GM06990 (cell line): Measurements from ENCODE around the gene PRPF4.

Experiments
- DNase-seq: peaks from one replicate; pipeline ENCODE4 v3.0.0-alpha.2; 2011; ENCODE audit not compliant: insufficient read length; ENCODE audit errors: extremely low read depth
- H3K27me3 ChIP-seq: replicated peaks from 2 replicates; pipeline ENCODE4 v1.6.0; 2011; ENCODE audit warnings: low read length; ENCODE audit not compliant: control insufficient read depth, insufficient read depth
- H3K36me3 ChIP-seq: 2 replicates; pipeline ENCODE4 v1.5.1; 2011; ENCODE audit warnings: low read length; ENCODE audit not compliant: control insufficient read depth, insufficient read depth
- H3K4me3 ChIP-seq: replicated peaks from 2 replicates; pipeline ENCODE4 v1.5.1; 2011; ENCODE audit warnings: low read depth, mild to moderate bottlenecking, control low read depth, low read length
- CTCF ChIP-seq: IDR thresholded peaks from 2 replicates; pipeline ENCODE4 v1.5.1; 2011; ENCODE audit warnings: low read length, control low read depth, mild to moderate bottlenecking, inconsistent platforms; ENCODE audit not compliant: insufficient read depth, poor library complexity, severe bottlenecking

Gene PRPF4

GRCh38 chr9:113298924-113299770 is 23.7 kb downstream of the PRPF4 start:
- Histone ChIP-seq H3K27me3 (0 out of 2 replicates have a peak, but pooled peaks cover 1% of the 10 kb centered on the region), H3K4me3 (no peak overlapping the region), H3K36me3 (no peaks in the 10 kb centered on the region)
- TF ChIP-seq CTCF, result no peak
- no peak for DNase-seq

GRCh38 chr9:113299800-113300292 is 24.4 kb downstream of the PRPF4 start:
- no peak for TF ChIP-seq CTCF
- Histone ChIP-seq H3K4me3 (no peak overlapping the region), H3K36me3 (no peaks in the 10 kb centered on the region), H3K27me3 (0 out of 2 replicates have a peak, but pooled peaks cover 1% of the 10 kb centered on the region)
- DNase-seq, result no peak

GRCh38 chr9:113301548-113301947 is 26.1 kb downstream of the PRPF4 start:
- H3K4me3 ChIP-seq, result no peak overlapping the region
- 0 out of 2 replicates have a peak, but pooled peaks cover 1% of the 10 kb centered on the region for H3K27me3 ChIP-seq
- no peak for DNase-seq
- no peak for TF ChIP-seq CTCF
- no peaks in the 10 kb centered on the region for H3K36me3 ChIP-seq

- no peaks in the 10 kb centered on the region for H3K36me3 ChIP-seq
- 0 out of 2 replicates have a peak, but pooled peaks cover 1% of the 10 kb centered on the region for H3K27me3 ChIP-seq
- no peak for TF ChIP-seq CTCF
- no peak within 1 kb of the TSS for H3K4me3 ChIP-seq
- DNase-seq, result no peak
Observed at GRCh38 chr9:113302792-113303418, 27.4 kb downstream of the PRPF4 start, which contains the start of gene RNF183. Gene RNF183 (minus strand): TSS chr9:113303376. CDS start chr9:113298184, 5,192 bp downstream.

- DNase-seq, result no peak
- Histone ChIP-seq H3K4me3 (no peak overlapping the region), H3K27me3 (no peaks in the 10 kb centered on the region), H3K36me3 (no peaks in the 10 kb centered on the region)
- no peak for TF ChIP-seq CTCF
Observed at GRCh38 chr9:113306566-113306965, 31.1 kb downstream of the PRPF4 start.
